SW480 (cell line): Measurements from ENCODE around the gene PTPRK.
"Not testable (repeated sequence)": the region's sequence is repeated elsewhere in the genome, so short reads cannot be mapped to it uniquely, and the experiment has no call there.

Source experiments
- DNase-seq: peaks from one replicate; pipeline ENCODE4 v3.0.0-alpha.2; 2016; ENCODE audit warnings: low spot score

The PTPRK gene

GRCh38 chr6:128439627-128440026 lies 80.8 kb downstream of the PTPRK start:
- DNase-seq, result no peak

GRCh38 chr6:128438393-128438792 lies 82.0 kb downstream of the PTPRK start:
- DNase-seq, result no peak

DNA sequence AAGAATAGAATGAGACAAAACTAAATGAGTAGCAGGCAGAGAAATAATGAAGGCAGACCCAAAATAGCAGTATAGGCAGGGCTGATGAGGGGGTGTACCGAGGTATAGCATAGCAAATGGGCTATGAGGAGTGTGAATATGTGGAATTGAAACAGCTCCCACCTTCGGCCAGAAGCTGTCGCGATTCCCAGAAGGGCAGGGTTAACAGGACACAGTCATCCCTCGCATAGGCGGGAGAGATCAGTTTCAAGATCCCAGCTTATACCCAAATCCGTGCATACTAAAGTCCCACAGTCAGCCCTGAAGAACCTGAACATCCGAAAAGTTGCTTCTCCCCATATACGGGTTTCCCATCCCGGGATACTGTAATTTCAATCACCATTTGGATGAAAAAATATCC lies 82.7 kb downstream of the PTPRK start:
- no peak for DNase-seq

DNA sequence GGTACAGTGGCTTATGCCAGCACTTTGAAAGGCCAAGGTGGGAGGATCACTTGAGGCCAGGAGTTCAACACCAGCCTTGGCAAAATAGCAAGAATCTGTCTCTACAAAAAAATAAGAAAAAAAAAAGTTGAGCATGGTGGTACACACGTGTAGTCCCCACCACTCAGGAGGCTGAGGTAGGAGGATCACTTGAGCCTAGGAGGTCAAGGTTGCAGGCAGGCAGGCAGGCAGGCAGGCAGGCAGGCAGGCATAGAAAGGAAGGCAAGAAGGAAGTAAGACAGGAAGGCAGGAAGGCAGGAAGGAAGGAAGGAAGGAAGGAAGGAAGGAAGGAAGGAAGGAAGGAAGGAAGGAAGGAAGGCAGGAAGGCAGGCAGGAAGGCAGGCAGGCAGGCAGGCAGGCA lies 85.6 kb downstream of the PTPRK start:
- not testable (repeated sequence) for DNase-seq

- DNase-seq, result no peak
These were observed 88.0 kb downstream of the PTPRK start for GRCh38 chr6:128432394-128432793.

GRCh38 chr6:128427139-128427538 lies 93.3 kb downstream of the PTPRK start:
- no peak for DNase-seq

- no peak for DNase-seq
These were observed 94.5 kb downstream of the PTPRK start for GRCh38 chr6:128425856-128426255.

DNA sequence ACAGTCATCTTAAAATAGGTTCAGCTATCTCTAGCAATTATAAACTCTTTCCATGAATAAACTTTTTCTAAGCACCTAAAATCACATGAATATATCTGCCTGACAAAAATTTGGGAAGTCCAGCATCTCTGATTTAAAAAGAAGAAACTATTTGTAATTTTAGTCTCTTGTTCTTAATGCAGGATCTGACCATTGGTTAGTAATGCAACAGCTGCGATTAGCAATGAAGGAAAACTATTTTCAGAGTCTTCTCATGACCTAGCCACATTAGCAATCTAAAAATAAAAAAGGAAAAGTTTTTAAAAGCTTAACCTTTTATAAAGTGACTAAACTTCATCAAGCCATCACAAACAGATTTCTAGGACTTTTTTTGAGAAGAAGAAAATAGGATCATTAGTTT lies 97.5 kb downstream of the PTPRK start:
- no peak for DNase-seq

DNA sequence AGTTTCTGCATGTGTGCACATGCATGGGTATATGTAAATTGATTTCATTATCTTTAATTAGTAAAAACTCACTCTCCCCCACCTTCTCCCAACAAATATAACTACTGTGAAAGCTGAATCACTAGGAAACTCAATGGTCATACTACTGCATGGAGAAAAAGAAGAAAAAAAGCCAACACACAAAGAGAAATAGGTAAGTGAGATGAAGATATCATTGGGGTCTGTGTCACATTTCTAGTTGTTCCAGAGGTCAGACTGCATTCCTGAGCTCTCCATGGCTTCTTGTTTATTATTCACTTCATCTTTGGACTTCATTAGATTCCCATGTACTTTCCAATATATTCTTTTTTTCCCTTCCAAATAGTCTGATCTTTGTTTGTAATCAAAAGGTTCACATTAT lies 98.2 kb downstream of the PTPRK start:
- no peak for DNase-seq

DNA sequence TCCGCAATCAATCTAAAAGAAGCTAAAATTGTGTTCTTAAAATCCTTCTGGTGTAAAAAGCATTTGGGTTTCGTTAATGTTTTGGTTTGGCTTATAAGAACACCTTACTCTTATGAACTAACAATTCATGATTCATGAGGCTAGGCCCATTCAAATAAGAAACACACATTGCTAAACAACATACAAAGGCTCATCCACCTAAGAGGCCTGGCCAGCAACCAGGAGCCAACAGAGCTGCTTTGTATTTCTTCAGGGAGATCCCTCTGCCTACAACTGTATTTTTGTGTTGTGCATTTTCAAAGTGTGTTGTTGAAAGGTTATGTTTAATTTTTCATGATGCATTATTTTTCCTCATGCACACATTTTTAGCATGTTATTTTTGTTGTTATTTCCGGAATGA lies 98.6 kb downstream of the PTPRK start:
- DNase-seq, result no peak

GRCh38 chr6:128417698-128418097 lies 102.7 kb downstream of the PTPRK start:
- no peak for DNase-seq

GRCh38 chr6:128415387-128415786 lies 105.0 kb downstream of the PTPRK start:
- DNase-seq, result no peak

- DNase-seq, result no peak
These were observed 105.5 kb downstream of the PTPRK start for GRCh38 chr6:128414943-128415342.

DNA sequence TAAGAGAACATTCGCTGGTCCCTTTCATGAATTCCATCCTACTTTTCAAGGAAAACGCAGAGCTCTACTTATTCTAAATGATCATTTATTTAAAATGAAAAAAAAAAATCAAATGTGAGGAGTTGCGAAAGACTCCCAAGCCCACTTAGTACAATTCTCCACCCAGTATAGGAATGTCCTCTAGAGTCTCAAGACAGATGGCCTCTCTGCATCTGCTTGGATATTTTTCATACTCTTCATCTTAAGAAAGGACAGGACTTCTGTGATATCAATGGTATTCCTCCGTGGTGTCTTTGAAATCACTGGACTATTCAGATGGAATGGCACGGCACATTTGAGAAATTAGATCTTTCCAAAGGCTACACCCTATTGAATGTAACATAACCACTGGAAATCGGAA lies 107.1 kb downstream of the PTPRK start:
- no peak for DNase-seq

- no peak for DNase-seq
These were observed 107.7 kb downstream of the PTPRK start for GRCh38 chr6:128412680-128413079.

- no peak for DNase-seq
These were observed 109.8 kb downstream of the PTPRK start for GRCh38 chr6:128410584-128410983.

- DNase-seq, result no peak
These were observed 111.4 kb downstream of the PTPRK start for GRCh38 chr6:128409003-128409402.

GRCh38 chr6:128406453-128406852 lies 113.9 kb downstream of the PTPRK start:
- DNase-seq, result no peak

DNA sequence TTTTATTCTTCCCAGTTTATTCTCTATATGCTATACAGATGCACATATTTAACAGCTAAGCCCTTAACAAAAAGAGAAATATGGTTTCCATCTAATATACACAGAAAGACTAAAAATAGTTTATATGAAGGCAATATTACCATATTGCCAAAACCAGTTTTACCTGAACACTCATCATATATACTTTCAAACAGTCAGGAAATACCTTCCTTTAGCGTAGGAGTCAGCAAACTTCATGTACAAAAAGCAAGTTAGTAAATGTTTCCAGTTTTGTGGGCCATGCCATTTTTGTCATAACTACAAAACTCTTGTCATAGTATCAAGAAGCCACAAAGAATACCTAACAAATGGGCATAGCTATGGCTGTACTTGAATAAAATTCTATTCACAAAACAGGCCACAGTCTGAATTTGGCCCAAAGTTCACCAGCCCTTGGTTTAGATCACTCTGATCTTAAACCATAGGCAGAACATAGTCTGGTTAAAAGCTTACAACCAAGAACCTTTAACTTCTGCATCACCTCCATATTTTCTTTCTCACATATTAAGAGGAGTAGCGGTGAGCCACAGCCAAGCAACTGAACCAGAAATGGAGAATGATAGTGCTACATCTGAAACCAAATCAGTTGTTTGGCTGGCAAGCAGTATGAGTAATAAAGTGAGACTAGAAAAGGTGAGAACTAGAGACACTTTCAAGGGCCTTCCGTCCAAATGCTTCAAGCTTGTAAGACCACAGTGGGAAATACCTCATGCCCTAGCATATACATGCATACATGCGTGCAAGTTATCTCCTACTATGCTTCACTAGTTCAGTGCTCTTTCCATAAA lies 116.6 kb downstream of the PTPRK start:
- DNase-seq, result no peak

GRCh38 chr6:128400875-128401274 lies 119.5 kb downstream of the PTPRK start:
- no peak for DNase-seq

- no peak for DNase-seq
These were observed 122.4 kb downstream of the PTPRK start for GRCh38 chr6:128397996-128398395.

GRCh38 chr6:128395596-128395995 lies 124.8 kb downstream of the PTPRK start:
- no peak for DNase-seq

DNA sequence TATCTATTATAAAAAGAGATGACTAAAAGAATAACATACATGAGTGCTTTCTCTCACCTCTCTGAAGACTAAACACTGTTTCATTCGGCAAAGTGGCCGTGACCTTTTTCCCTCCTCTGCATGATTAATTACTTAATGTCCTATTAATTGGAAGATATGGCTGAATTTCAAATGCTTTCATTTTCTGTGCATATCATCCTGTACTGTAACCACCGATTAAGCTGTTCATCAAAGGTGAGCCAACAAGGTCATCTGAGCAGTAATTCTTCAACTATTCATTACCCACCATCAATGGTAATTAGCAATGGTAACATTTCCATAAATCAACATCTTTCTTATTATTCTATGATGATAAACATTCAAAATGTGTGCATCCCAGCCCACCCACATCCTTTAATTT lies 125.2 kb downstream of the PTPRK start:
- DNase-seq, result no peak

GRCh38 chr6:128394167-128394566 lies 126.2 kb downstream of the PTPRK start:
- DNase-seq, result no peak
